ENCODE data around the gene ANKRD53. TPM values are rescaled to one million over a fixed set of nuclear protein-coding genes. Genes with fewer than 3 reads are reported as not detected.

Gene ANKRD53
- total RNA-seq, 1 experiment from 2014 or later = not detected

- CTCF ChIA-PET = interaction anchor here (0.6 to 1.7 kb wide), 10 partner anchors 18 to 686 kb away, joined by 3 to 12 read pairs (median 4); no protein-coding TSS in a partner anchor
- H3K4me3 Mint-ChIP-seq (ENCODE audit: low read depth, unreplicated experiment) = peak overlapping the region; percentile 54
- peaks cover 17% of the 10 kb centered on the region for H3K4me1 Mint-ChIP-seq (ENCODE audit: low read depth, unreplicated experiment)
- no peak overlapping the region for H3K27ac Mint-ChIP-seq (ENCODE audit: unreplicated experiment)
- peak; percentile 86 for DNase-seq
- no peaks in the 10 kb centered on the region for H3K9me3 Mint-ChIP-seq (ENCODE audit: low read depth, unreplicated experiment)
- no peaks in the 10 kb centered on the region for H3K36me3 Mint-ChIP-seq (ENCODE audit: insufficient read depth, unreplicated experiment)
- intact Hi-C loops (cut with micrococcal nuclease; ENCODE audit: unreplicated experiment) = no loop called here
- H3K27me3 Mint-ChIP-seq (ENCODE audit: unreplicated experiment) = peaks cover 40% of the 10 kb centered on the region
- BruUV-seq (replicated peaks) = no TSS peak
- peak; percentile 84 for TF ChIP-seq CTCF (IDR thresholded peaks at IDR 0.05; ENCODE audit: unreplicated experiment)
These were observed 30.0 kb upstream of the ANKRD53 start for GRCh38 chr2:70948337-70949003.

- Mint-ChIP-seq H3K4me1 (ENCODE audit: low read depth, unreplicated experiment) (peaks cover 17% of the 10 kb centered on the region), H3K27me3 (ENCODE audit: unreplicated experiment) (peaks cover 40% of the 10 kb centered on the region), H3K27ac (ENCODE audit: unreplicated experiment) (no peak overlapping the region), H3K9me3 (ENCODE audit: low read depth, unreplicated experiment) (no peaks in the 10 kb centered on the region), H3K36me3 (ENCODE audit: insufficient read depth, unreplicated experiment) (no peaks in the 10 kb centered on the region), H3K4me3 (ENCODE audit: low read depth, unreplicated experiment) (no peak overlapping the region)
- no peak for DNase-seq
- no peak for TF ChIP-seq CTCF (IDR thresholded peaks at IDR 0.05; ENCODE audit: unreplicated experiment)
- intact Hi-C loops (cut with micrococcal nuclease; ENCODE audit: unreplicated experiment) = no loop called here
- CTCF ChIA-PET = interaction anchor here (0.7 to 1.7 kb wide), 7 partner anchors 17 to 84 kb away, joined by 3 to 12 read pairs (median 6); no protein-coding TSS in a partner anchor
- no TSS peak for BruUV-seq (replicated peaks)
These were observed 29.3 kb upstream of the ANKRD53 start for GRCh38 chr2:70949086-70949485.

- Mint-ChIP-seq H3K4me1 (ENCODE audit: low read depth, unreplicated experiment) (no peaks in the 10 kb centered on the region), H3K27ac (ENCODE audit: unreplicated experiment) (no peak overlapping the region), H3K27me3 (ENCODE audit: unreplicated experiment) (peaks cover 63% of the 10 kb centered on the region), H3K9me3 (ENCODE audit: low read depth, unreplicated experiment) (no peaks in the 10 kb centered on the region), H3K4me3 (ENCODE audit: low read depth, unreplicated experiment) (no peak overlapping the region), H3K36me3 (ENCODE audit: insufficient read depth, unreplicated experiment) (no peaks in the 10 kb centered on the region)
- BruUV-seq (replicated peaks) = no TSS peak
- intact Hi-C loops (cut with micrococcal nuclease; ENCODE audit: unreplicated experiment) = no loop called here
- no peak for TF ChIP-seq CTCF (IDR thresholded peaks at IDR 0.05; ENCODE audit: unreplicated experiment)
- CTCF ChIA-PET = no interaction called here
- DNase-seq = no peak
These were observed 23.5 kb upstream of the ANKRD53 start for GRCh38 chr2:70954886-70955285.

GRCh38 chr2:70956141-70956540 is 22.3 kb upstream of the ANKRD53 start:
- Mint-ChIP-seq H3K4me3 (ENCODE audit: low read depth, unreplicated experiment) (no peak overlapping the region), H3K9me3 (ENCODE audit: low read depth, unreplicated experiment) (no peaks in the 10 kb centered on the region), H3K27me3 (ENCODE audit: unreplicated experiment) (peaks cover 72% of the 10 kb centered on the region), H3K36me3 (ENCODE audit: insufficient read depth, unreplicated experiment) (no peaks in the 10 kb centered on the region), H3K27ac (ENCODE audit: unreplicated experiment) (no peak overlapping the region), H3K4me1 (ENCODE audit: low read depth, unreplicated experiment) (no peaks in the 10 kb centered on the region)
- no peak for TF ChIP-seq CTCF (IDR thresholded peaks at IDR 0.05; ENCODE audit: unreplicated experiment)
- BruUV-seq (replicated peaks) = no TSS peak
- CTCF ChIA-PET = no interaction called here
- intact Hi-C loops (cut with micrococcal nuclease; ENCODE audit: unreplicated experiment) = no loop called here
- DNase-seq = no peak

Measured in Calu3 (cell line).